Anterior cingulate cortex (tissue), 58 donors: ENCODE results near the gene GPRIN2.
"Not testable (repeated sequence)": the region's sequence is repeated elsewhere in the genome, so short reads cannot be mapped to it uniquely, and the experiment has no call there.

Source experiments
- DNase-seq, 58 donors: peaks; one replicate each; lab custom pipeline; 2025; lab: John Stamatoyannopoulos, UW

Gene GPRIN2

DNA sequence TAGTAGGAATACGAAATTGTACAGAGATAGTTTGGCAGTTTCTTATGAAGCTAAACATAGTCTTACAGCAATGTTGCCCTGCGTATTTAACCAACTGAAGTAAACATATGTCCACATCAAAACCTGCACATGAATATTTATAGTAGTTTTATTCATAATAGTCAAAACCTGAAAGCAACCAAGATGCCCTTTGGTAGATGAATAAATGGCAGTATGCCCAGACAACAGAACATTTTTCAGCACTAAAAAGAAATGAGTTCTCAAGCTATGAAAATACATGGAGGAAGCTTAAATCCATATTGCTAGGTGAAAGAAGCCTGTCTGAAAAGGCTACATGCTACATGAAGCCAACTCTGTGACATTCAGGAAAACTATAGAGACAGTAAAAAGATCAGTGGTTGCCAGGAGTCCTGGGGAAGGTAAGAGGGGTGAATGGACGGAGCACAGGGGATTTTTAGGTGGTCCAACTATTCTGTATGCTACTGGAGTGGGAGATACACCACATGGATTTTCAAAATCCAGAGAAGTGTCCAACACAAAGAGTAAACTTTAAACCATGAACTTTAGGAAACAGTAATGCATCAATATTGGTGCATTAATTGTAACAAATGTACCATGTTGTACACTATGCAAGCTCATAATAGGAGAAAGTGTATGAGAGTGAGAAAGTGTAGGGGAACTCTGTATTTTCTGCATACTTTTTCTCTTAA is 17.6 kb downstream of the GPRIN2 start:
- DNase-seq, result no peak

- no peak for DNase-seq
Observed at GRCh38 chr10:46538155-46538554, 18.3 kb downstream of the GPRIN2 start.

DNA sequence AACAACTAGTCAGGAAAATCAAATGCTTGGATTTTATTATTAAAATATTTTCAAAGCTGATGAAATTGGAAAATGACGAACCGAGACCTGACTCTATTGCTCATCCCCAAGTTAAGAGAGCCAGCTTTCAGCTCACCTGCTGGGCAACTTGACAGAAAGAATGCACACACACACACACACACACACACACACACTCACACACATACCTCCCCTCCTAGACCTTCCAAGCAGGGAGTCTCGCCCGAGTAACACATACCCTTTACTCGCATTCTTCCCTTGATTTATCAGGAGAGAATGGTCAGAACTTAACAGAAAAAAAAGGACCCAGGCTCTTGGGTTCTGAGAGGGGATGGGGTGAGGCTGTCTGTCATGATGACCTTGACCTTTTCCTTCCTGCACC is 19.1 kb downstream of the GPRIN2 start:
- DNase-seq, result no peak

GRCh38 chr10:46536781-46537180 is 19.7 kb downstream of the GPRIN2 start:
- no peak for DNase-seq

- no peak for DNase-seq
Observed at GRCh38 chr10:46536171-46536570, 20.3 kb downstream of the GPRIN2 start.

- no peak for DNase-seq
Observed at GRCh38 chr10:46534828-46535524, 21.5 kb downstream of the GPRIN2 start.

DNA sequence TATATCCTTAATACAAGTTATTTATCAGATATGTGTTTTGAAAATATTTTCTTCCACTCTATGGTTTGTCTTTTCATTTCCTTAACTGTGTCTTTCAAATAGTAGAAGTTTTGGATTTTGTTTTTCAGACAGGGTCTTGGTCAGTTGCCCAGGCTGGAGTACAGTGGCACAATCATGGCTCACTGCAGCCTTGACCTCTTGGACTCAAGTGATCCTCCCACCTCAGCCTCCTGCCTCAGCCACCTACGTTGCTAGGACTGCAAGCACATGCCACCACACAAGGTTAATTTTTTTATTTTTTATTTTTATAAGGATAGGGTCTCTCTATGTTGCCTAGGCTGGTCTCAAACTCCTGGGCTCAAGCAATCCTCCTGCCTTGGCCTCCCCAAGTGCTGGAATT is 24.2 kb downstream of the GPRIN2 start:
- DNase-seq, result not testable (repeated sequence)

DNA sequence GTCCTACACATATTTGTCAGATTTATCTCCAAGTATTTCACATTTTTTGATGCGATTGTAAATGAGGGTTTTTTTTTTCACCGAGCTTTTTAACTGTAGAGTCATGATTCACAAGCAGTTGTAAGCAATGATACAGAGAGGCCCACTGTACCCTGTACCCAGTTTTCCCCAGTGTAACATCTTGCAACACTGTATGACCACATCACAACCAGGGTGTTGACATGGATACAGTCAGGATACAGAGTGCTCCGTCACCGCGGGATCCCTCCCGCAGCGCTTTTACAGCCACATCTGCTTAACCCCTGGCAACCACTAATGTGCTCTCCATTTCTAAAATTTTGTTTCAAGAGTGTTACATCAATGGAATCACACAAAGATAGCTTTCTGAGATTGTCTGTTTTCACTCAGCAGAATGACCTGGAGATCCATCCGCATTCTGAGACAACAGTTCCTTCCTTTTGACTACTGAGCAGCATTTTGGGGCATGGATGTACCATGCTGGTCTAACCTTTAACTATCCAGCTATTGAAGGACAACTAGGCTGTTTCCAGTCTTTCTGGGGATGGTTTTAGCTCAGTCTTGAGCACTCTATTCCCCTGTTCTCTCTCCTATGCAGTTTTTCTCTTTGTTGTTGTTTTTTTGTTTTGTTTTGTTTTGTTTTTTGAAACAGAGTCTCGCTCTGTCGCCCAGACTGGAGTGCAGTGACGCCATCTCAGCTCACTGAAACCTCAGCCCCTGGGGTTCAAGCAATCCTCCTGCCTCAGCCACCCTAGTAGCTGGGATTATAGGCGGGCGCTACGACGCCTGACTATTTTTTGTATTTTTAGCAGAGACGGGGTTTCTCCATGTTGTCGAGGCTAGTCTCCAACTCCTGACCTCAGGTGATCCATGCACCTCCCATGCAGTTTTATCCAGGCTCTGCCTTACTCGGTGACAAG is 25.9 kb downstream of the GPRIN2 start:
- no peak for DNase-seq

DNA sequence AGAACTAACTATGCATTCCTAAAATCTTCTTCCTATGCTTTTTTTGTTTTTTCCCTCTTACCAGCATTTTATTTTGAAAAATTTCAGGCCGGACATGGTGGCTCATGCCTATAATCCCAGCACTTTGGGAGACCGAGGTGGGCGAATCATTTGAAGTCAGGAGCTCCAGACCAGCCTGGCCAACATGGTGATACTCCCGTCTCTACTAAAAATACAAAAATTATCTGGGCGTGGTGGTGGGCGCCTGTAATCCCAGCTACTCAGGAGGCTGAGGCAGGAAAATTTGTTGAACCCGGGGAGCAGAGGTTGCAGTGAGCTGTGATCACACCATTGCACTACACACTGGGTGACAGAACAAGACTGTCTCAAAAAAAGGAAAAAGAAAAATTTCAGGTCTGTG is 26.7 kb downstream of the GPRIN2 start:
- not testable (repeated sequence) for DNase-seq

DNA sequence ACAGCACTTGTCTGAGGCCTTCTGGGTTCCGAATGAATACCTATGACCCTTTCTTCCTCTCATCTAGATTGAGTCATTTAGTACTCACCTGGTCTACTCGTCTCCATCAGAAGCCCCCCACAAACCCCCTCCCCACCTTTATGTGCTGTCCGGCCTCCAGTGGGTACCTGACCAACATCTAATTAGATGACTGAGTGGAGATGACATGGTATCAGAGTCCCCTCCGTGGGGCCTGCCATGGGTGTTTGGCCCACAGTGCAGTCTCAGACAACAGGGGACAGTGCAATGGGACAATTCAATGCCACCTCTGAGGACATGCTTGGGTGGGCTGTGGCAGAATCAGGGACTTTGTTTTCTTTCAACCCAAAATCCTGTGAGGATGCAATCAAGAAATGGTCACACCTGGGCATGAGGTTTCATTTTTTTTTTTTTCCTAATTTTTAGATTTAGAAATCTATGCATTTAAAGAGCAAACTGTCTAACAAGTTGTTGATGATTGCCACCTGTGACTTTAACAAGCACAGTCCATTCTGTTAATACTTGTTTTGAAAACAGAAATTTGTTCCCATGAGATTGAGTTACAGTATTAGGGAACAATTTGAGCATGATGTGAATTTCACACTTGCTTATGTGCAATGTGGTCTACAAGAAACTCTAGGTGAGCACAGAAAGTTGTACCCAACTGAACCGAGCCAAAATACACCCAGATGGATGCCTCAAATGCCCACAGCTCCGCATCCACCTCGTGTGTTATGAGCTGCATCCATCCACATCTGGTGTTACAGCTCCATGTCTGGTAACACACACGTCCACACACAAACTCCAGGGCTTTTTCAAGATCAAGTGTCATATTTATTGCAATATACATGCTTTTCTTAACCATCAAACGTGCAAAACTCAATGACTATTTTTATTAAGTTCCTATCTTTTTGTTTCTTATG is 27.5 kb downstream of the GPRIN2 start:
- no peak for DNase-seq

DNA sequence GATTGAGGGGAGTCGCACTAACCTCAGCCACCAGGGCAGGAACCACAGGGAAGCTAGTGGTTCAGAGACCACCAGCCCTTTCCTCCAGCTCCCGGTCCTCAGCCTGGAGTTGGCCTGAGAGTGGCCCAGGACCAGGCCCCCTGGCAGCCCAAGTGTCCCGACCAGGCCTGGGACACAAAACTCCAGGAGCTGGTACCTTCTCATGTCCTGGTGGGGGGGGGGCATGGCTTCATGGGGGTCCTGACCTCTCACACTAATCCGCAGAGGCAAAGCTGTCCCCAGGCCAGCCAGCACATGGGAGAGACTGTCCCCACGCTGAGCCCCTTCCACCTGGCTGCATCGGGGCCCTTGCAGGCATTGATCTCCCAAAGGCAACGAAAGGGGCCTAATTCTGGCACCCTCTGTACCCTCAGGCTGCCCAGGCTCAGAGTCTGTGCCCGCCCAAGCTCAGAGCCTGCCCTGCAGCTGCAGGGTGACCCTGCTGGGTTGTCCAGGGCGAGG is 28.2 kb downstream of the GPRIN2 start:
- no peak for DNase-seq

- no peak for DNase-seq
Observed at GRCh38 chr10:46527241-46527811, 29.1 kb downstream of the GPRIN2 start.

DNA sequence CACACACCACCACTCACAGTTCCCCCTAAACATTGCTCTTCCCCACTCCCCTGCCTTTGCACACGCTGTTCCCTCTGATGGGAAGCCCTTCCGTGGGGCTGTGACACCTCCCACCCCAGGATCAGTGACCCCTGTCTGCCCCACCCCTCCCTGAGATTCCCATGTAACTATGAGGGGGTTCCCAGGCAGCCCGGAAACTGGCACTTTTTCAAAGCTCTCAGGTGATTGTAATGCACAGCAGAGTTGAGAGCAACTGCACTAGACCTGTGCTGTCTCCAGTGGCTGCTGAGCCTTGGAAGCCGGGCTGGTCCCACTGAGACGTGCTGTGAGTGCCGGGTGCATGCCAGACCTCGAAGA is 29.8 kb downstream of the GPRIN2 start:
- no peak for DNase-seq

DNA sequence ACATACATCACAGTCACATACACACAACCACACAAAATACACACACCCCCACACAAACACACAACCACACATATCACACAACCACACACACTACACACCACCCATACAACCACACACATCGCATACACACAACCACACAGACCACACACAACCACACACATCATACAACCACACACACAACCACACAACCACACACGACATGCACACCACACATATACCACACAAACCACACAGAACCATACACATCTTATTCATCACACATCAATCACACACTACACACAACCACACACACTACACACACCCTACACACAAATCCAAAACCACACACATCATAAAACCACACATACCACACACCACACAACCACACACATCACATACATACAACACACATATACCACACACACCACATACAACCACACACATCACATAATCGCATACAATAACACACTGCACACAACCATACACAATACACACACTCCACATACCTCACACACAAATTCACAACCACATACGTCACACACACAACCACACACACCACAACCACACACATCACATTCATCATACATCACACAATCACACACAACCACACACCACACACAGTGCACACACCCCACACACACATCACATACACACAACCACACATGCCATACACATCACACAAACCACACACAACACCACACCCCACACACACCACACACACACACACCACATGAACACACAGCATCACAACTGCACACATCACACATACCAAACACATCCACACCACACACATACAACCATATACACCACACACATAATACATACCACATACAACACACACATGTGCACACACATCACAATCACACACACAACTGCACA is 30.4 kb downstream of the GPRIN2 start:
- no peak for DNase-seq

GRCh38 chr10:46525177-46525823 is 31.2 kb downstream of the GPRIN2 start:
- DNase-seq, result no peak

DNA sequence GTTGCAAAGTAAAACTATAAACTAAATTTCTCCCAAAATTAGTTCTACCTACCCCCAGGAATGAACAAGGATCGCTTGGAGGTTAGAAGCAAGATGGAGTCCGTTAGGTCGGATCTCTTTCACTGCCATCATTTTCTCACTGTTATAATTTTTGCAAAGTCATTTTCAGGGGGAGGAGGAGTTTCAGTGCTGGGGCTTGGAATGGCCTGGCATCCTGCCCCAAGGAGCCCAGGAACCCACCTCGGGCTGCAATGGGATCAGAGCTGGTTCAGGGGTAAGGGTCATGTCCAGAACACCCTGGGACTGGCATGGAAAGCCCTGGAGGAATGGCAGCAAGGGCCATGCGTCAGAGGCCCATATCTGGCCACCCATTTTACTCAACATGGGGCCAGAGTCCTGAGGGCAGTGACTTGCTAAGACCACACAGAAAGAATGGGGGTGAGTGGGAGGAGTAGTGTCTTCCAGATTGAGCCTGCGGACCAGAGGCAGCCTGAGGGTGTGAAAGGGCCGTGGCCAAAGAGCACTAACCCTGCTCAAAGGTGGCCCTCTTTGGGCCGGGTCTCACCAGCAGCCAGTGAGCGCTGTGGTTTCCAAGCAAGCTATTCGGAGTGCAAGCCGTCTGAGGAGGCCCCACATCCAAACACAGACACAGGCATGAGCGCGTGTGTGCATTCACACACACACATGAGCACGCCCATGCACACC is 31.8 kb downstream of the GPRIN2 start:
- no peak for DNase-seq

DNA sequence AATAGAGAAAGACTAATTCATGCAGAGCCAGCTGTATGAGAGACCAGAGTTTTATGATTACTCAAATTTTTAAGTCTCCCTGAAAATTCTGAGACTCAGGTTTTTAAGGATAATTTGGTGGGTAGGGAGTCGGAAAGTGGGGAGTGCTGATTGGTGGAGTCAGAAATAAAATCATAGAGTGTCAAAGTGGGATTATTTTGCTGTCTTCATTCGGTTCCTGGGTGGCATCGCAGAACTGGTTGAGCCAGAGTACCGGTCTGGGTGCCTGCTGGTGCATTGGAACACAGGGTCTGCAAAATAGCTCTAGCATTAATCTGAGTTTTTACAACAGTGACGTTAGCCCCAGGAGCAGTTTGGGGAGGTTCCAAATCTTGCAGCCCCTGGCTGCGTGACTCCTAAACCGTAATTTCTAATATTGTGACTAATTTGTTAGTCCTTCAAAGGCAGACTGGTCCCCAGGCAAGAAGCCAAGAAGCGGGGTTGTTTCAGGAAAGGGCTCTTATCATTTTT is 32.4 kb downstream of the GPRIN2 start:
- no peak for DNase-seq
